Vagina (tissue), 2 donors: Measurements from ENCODE around the gene SCG2.

Source experiments
- POLR2A ChIP-seq, 2 donors: fragments of 450-650 bp; IDR thresholded peaks; one replicate each; pipeline ENCODE4 v1.6.1; 2017; ENCODE audit warnings: antibody characterized with exemption in 2 of 2, mild to moderate bottlenecking in 2 of 2, moderate library complexity in 2 of 2
- POLR2AphosphoS5 ChIP-seq, 2 donors: sonication (generic); formaldehyde crosslinking; IDR thresholded peaks; one replicate each; pipeline ENCODE4 v1.9.0; 2017; ENCODE audit warnings: antibody characterized with exemption in 2 of 2, mild to moderate bottlenecking in 2 of 2, low read depth in 1 of 2; ENCODE audit not compliant: insufficient read depth in 1 of 2
- TF ChIP-seq, protein P1 (sequence below), 3 experiments: fragments of 450-650 bp in 2 of 3; fragments of 200-600 bp in 1 of 3; sonication (generic) in 1 of 3; IDR thresholded peaks; one replicate each; pipeline ENCODE4 v1.5.1; 2017 to 2019; ENCODE audit warnings: antibody characterized with exemption in 3 of 3, mild to moderate bottlenecking in 2 of 3, moderate library complexity in 2 of 3

DNA sequence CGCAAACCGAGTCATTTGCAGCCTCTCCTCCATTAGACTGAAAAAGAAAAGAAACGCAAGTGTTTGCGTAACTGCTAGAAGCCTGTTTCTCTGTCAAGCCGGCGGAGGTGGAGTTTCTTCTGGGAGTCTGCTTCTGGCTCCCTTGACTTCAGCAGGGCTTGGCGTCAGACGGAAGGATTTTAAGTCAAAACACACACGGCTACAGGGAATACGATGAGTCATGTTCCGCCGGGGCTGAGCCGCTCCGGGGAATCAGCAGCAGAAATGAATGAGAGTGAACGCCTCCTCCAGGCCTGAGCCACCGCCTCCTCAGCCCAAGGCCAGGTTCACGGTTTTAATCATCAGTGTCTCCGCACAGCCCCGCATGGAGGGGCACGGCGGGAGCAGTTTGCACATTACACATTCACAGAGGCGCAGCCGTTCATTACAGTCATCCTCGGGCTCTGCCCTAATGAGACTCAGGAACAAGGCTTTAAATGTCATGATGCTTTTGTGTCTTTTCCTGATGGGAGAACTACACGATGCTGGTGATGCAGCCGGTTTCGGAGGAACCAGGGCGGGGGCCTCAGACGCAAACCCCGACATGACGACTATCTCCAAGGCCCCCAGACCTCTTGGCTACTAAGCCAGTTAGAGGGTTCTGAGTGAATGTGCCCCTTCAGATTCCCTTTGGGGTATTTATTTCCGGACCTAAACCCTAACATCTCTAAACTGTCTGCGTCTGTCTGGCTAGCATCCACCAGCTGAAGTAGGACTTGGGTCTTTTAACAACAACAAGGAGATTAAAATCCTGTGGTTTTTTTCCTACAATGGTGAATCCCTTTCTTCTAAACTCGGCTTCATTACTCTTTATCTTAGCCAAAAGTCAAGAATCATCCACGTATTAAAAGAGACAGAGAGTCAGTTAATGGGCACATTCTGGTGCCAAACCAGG is 11.1 kb upstream of the SCG2 start:
- TF ChIP-seq POLR2AphosphoS5 (IDR thresholded peaks at IDR 0.05; ENCODE audit: insufficient read depth in 1 of 2, low read depth in 1 of 2): peak; percentile 76 to 89
- TF ChIP-seq, protein P1, sequence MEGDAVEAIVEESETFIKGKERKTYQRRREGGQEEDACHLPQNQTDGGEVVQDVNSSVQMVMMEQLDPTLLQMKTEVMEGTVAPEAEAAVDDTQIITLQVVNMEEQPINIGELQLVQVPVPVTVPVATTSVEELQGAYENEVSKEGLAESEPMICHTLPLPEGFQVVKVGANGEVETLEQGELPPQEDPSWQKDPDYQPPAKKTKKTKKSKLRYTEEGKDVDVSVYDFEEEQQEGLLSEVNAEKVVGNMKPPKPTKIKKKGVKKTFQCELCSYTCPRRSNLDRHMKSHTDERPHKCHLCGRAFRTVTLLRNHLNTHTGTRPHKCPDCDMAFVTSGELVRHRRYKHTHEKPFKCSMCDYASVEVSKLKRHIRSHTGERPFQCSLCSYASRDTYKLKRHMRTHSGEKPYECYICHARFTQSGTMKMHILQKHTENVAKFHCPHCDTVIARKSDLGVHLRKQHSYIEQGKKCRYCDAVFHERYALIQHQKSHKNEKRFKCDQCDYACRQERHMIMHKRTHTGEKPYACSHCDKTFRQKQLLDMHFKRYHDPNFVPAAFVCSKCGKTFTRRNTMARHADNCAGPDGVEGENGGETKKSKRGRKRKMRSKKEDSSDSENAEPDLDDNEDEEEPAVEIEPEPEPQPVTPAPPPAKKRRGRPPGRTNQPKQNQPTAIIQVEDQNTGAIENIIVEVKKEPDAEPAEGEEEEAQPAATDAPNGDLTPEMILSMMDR (IDR thresholded peaks at IDR 0.05): no peak
- TF ChIP-seq POLR2A (IDR thresholded peaks at IDR 0.05): no peak
